ENCODE measurements around the gene CTH. TPM values are rescaled to one million over a fixed set of nuclear protein-coding genes. Genes with fewer than 3 reads are reported as not detected.
A peak's percentile ranks its signal among the peaks of the same experiment; 100 is the strongest.
"Not testable (repeated sequence)": the region's sequence is repeated elsewhere in the genome, so short reads cannot be mapped to it uniquely, and the experiment has no call there.

Gene CTH
- total RNA-seq, 1 experiment from 2014 or later = 10.6 TPM

- in situ Hi-C loops (cut with HindIII; ENCODE audit: low pct_unique_long_range_greater_than_20kb, low sequenced_read_pairs) = no loop called here
- no peak for DNase-seq (ENCODE audit: low read depth, low spot score)
These were observed 27.5 kb downstream of the CTH start for GRCh38 chr1:70438529-70438928.

- no peak for DNase-seq (ENCODE audit: low read depth, low spot score)
- in situ Hi-C loops (cut with HindIII; ENCODE audit: low pct_unique_long_range_greater_than_20kb, low sequenced_read_pairs) = no loop called here
These were observed 29.7 kb downstream of the CTH start for GRCh38 chr1:70440642-70441391.

- no peak for DNase-seq (ENCODE audit: low read depth, low spot score)
- in situ Hi-C loops (cut with HindIII; ENCODE audit: low pct_unique_long_range_greater_than_20kb, low sequenced_read_pairs) = no loop called here
These were observed 30.4 kb downstream of the CTH start for GRCh38 chr1:70441392-70442035.

- DNase-seq (ENCODE audit: low read depth, low spot score) = no peak
- in situ Hi-C loops (cut with HindIII; ENCODE audit: low pct_unique_long_range_greater_than_20kb, low sequenced_read_pairs) = no loop called here
These were observed 31.4 kb downstream of the CTH start for GRCh38 chr1:70442490-70442889.

GRCh38 chr1:70443739-70444138 lies 32.7 kb downstream of the CTH start:
- DNase-seq (ENCODE audit: low read depth, low spot score) = no peak
- in situ Hi-C loops (cut with HindIII; ENCODE audit: low pct_unique_long_range_greater_than_20kb, low sequenced_read_pairs) = no loop called here

- in situ Hi-C loops (cut with HindIII; ENCODE audit: low pct_unique_long_range_greater_than_20kb, low sequenced_read_pairs) = no loop called here
- no peak for DNase-seq (ENCODE audit: low read depth, low spot score)
These were observed 38.0 kb downstream of the CTH start for GRCh38 chr1:70449049-70449448.

- DNase-seq (ENCODE audit: low read depth, low spot score); in situ Hi-C loops (cut with HindIII; ENCODE audit: low pct_unique_long_range_greater_than_20kb, low sequenced_read_pairs): not testable (repeated sequence)
These were observed 41.3 kb downstream of the CTH start for GRCh38 chr1:70452164-70452939.

GRCh38 chr1:70455291-70455690 lies 44.2 kb downstream of the CTH start:
- in situ Hi-C loops (cut with HindIII; ENCODE audit: low pct_unique_long_range_greater_than_20kb, low sequenced_read_pairs) = no loop called here
- DNase-seq (ENCODE audit: low read depth, low spot score) = no peak

GRCh38 chr1:70458131-70458530 lies 47.1 kb downstream of the CTH start:
- peak; percentile 90 for DNase-seq (ENCODE audit: low read depth, low spot score)
- in situ Hi-C loops (cut with HindIII; ENCODE audit: low pct_unique_long_range_greater_than_20kb, low sequenced_read_pairs) = no loop called here

- peak; percentile 36 for DNase-seq (ENCODE audit: low read depth, low spot score)
- in situ Hi-C loops (cut with HindIII; ENCODE audit: low pct_unique_long_range_greater_than_20kb, low sequenced_read_pairs) = no loop called here
These were observed 48.6 kb downstream of the CTH start for GRCh38 chr1:70459496-70460225.

- in situ Hi-C loops (cut with HindIII; ENCODE audit: low pct_unique_long_range_greater_than_20kb, low sequenced_read_pairs); DNase-seq (ENCODE audit: low read depth, low spot score): not testable (repeated sequence)
These were observed 50.0 kb downstream of the CTH start for GRCh38 chr1:70460740-70461713.

- no peak for DNase-seq (ENCODE audit: low read depth, low spot score)
- in situ Hi-C loops (cut with HindIII; ENCODE audit: low pct_unique_long_range_greater_than_20kb, low sequenced_read_pairs) = no loop called here
These were observed 51.5 kb downstream of the CTH start for GRCh38 chr1:70462611-70463010.

GRCh38 chr1:70465911-70466310 lies 54.8 kb downstream of the CTH start:
- DNase-seq (ENCODE audit: low read depth, low spot score) = peak; percentile 81
- in situ Hi-C loops (cut with HindIII; ENCODE audit: low pct_unique_long_range_greater_than_20kb, low sequenced_read_pairs) = no loop called here

- no peak for DNase-seq (ENCODE audit: low read depth, low spot score)
- in situ Hi-C loops (cut with HindIII; ENCODE audit: low pct_unique_long_range_greater_than_20kb, low sequenced_read_pairs) = no loop called here
These were observed 56.5 kb downstream of the CTH start for GRCh38 chr1:70467531-70467930.

- in situ Hi-C loops (cut with HindIII; ENCODE audit: low pct_unique_long_range_greater_than_20kb, low sequenced_read_pairs) = no loop called here
- DNase-seq (ENCODE audit: low read depth, low spot score) = no peak
These were observed 57.1 kb downstream of the CTH start for GRCh38 chr1:70468180-70468579.

- in situ Hi-C loops (cut with HindIII; ENCODE audit: low pct_unique_long_range_greater_than_20kb, low sequenced_read_pairs); DNase-seq (ENCODE audit: low read depth, low spot score): not testable (repeated sequence)
These were observed 58.1 kb downstream of the CTH start for GRCh38 chr1:70469184-70469583.

- in situ Hi-C loops (cut with HindIII; ENCODE audit: low pct_unique_long_range_greater_than_20kb, low sequenced_read_pairs) = no loop called here
- no peak for DNase-seq (ENCODE audit: low read depth, low spot score)
These were observed 64.0 kb downstream of the CTH start for GRCh38 chr1:70475023-70475422.

Measured in SK-MEL-5 (cell line).